CD14-positive monocyte (primary cell): ENCODE results near the gene OSBPL10. TPM values are rescaled to one million over a fixed set of nuclear protein-coding genes. Genes with fewer than 3 reads are reported as not detected.

Source experiments
- DNase-seq, 3 donors: peaks; one replicate each; pipeline ENCODE4 v3.0.0-alpha.2; 2011 to 2022
- H2AFZ ChIP-seq: 2 replicates; pipeline ENCODE4 v1.6.0; 2012; ENCODE audit warnings: mild to moderate bottlenecking, low read depth, low read length, inconsistent platforms; ENCODE audit not compliant: insufficient read depth, poor library complexity, severe bottlenecking
- H3K27ac ChIP-seq, 2 donors: 1 replicate in 1 of 2; 2 replicates in 1 of 2; pipeline ENCODE4 v1.5.1; 2012 to 2013; ENCODE audit warnings: low read length in 2 of 2, control low read depth in 1 of 2, inconsistent platforms in 1 of 2, low read depth in 1 of 2, mild to moderate bottlenecking in 1 of 2
- H3K27me3 ChIP-seq, 2 donors: one replicate each; pipeline versions ENCODE4 v1.6.0 to v1.6.1; 2011 to 2013; ENCODE audit warnings: low read length in 2 of 2; ENCODE audit not compliant: control insufficient read depth in 2 of 2, insufficient read depth in 2 of 2
- H3K36me3 ChIP-seq, 2 donors: replicated peaks in 1 of 2; 1 replicate in 1 of 2; 2 replicates in 1 of 2; pipeline versions ENCODE4 v1.5.1 to v1.6.1; 2012 to 2013; ENCODE audit warnings: low read length in 2 of 2, control low read depth in 1 of 2, inconsistent platforms in 1 of 2, mild to moderate bottlenecking in 1 of 2; ENCODE audit not compliant: insufficient read depth in 2 of 2, control insufficient read depth in 1 of 2
- H3K4me1 ChIP-seq, 2 donors: 1 replicate in 1 of 2; 2 replicates in 1 of 2; pipeline versions ENCODE4 v1.5.1 to v1.6.1; 2012 to 2013; ENCODE audit warnings: low read length in 2 of 2, control low read depth in 1 of 2, inconsistent platforms in 1 of 2, mild to moderate bottlenecking in 1 of 2, moderate library complexity in 1 of 2; ENCODE audit not compliant: insufficient read depth in 2 of 2, control insufficient read depth in 1 of 2
- H3K4me2 ChIP-seq: replicated peaks from 2 replicates; pipeline ENCODE3; 2012; ENCODE audit warnings: low read length, moderate library complexity, mild to moderate bottlenecking; ENCODE audit not compliant: poor library complexity, severe bottlenecking; ENCODE audit errors: extremely low read depth
- H3K4me3 ChIP-seq, 3 experiments: fragments of 200-600 bp in 1 of 3; sonication (generic) in 1 of 3; replicated peaks in 1 of 3; 1 replicate in 2 of 3; 2 replicates in 1 of 3; pipeline ENCODE4 v1.5.1; 2011 to 2013; ENCODE audit warnings: low read length in 3 of 3, mild to moderate bottlenecking in 3 of 3, control low read depth in 2 of 3, low read depth in 2 of 3, inconsistent platforms in 1 of 3, moderate library complexity in 1 of 3
- H3K79me2 ChIP-seq: 2 replicates; pipeline ENCODE4 v1.6.0; 2012; ENCODE audit warnings: mild to moderate bottlenecking, control low read depth, inconsistent platforms, low read length, moderate library complexity; ENCODE audit not compliant: insufficient read depth
- H3K9ac ChIP-seq: 2 replicates; pipeline ENCODE4 v1.6.0; 2017; ENCODE audit warnings: low read length, mild to moderate bottlenecking; ENCODE audit not compliant: insufficient read depth, poor library complexity, severe bottlenecking
- H3K9me3 ChIP-seq, 2 donors: replicated peaks in 1 of 2; 1 replicate in 1 of 2; 2 replicates in 1 of 2; pipeline versions ENCODE4 v1.5.1 to v1.6.1; 2012 to 2013; ENCODE audit warnings: low read length in 2 of 2, control low read depth in 1 of 2; ENCODE audit not compliant: control insufficient read depth in 1 of 2, insufficient read depth in 1 of 2
- H4K20me1 ChIP-seq: 2 replicates; pipeline ENCODE4 v1.6.0; 2012; ENCODE audit warnings: mild to moderate bottlenecking, low read length, control low read depth, moderate library complexity; ENCODE audit not compliant: insufficient read depth
- H3K27ac Mint-ChIP-seq, 7 donors: one replicate each; pipeline ENCODE4 v1.8.0; 2020; ENCODE audit warnings: mild to moderate bottlenecking in 7 of 7, mixed read lengths in 7 of 7, moderate library complexity in 6 of 7, inconsistent platforms in 2 of 7
- H3K27me3 Mint-ChIP-seq, 3 donors: one replicate each; pipeline ENCODE4 v1.8.0; 2021 to 2022; ENCODE audit warnings: low read depth in 3 of 3, mild to moderate bottlenecking in 3 of 3, mixed read lengths in 3 of 3, moderate library complexity in 3 of 3, inconsistent platforms in 1 of 3
- H3K36me3 Mint-ChIP-seq, 2 donors: one replicate each; pipeline ENCODE4 v1.8.0; 2020; ENCODE audit warnings: mixed read lengths in 2 of 2, inconsistent platforms in 1 of 2, mild to moderate bottlenecking in 1 of 2
- H3K4me1 Mint-ChIP-seq: one replicate; pipeline ENCODE4 v1.8.0; 2020; ENCODE audit warnings: mild to moderate bottlenecking, mixed read lengths
- H3K4me3 Mint-ChIP-seq, 2 donors: one replicate each; pipeline ENCODE4 v1.8.0; 2020; ENCODE audit warnings: mild to moderate bottlenecking in 2 of 2, mixed read lengths in 2 of 2, moderate library complexity in 1 of 2
- H3K9me3 Mint-ChIP-seq, 7 donors: one replicate each; pipeline ENCODE4 v1.8.0; 2020 to 2022; ENCODE audit warnings: mixed read lengths in 7 of 7, mild to moderate bottlenecking in 6 of 7, moderate library complexity in 6 of 7, inconsistent platforms in 2 of 7
- WGBS: methylation state at CpG from one replicate; pipeline ENCODE4 v1.1.5; 2013; ENCODE audit warnings: missing lambda C conversion rate; ENCODE audit not compliant: insufficient coverage; 5-methylcytosine and 5-hydroxymethylcytosine counted together
- intact Hi-C, 2 donors: fragments of 100-400 bp; cut with micrococcal nuclease; formaldehyde crosslinking; loops; one replicate each; pipeline versions ENCODE4 v1.15.0 to v1.15.1; 2023
- polyA plus RNA-seq, 3 donors: library from polyadenylated mRNA; depleted of rRNA in 1 of 3; unstranded in 2 of 3; stranded (reverse) in 1 of 3; fragments of 300-500 nt in 2 of 3; fragments of >200 nt in 1 of 3; fragmentation: Illumina TruSeq in 2 of 3; gene quantifications; 1 replicate in 2 of 3; 2 replicates in 1 of 3; pipeline ENCODE4 v1.2.3, GENCODE V29; 2012 to 2021
- TF ChIP-seq, protein P1 (sequence below): fragments of 200-600 bp; IDR thresholded peaks from one replicate; pipeline ENCODE4 v1.8.0; 2022; ENCODE audit warnings: antibody characterized with exemption, mild to moderate bottlenecking

The OSBPL10 gene
- polyA plus RNA-seq, 3 donors: 0.03 TPM; not detected in 2

DNA sequence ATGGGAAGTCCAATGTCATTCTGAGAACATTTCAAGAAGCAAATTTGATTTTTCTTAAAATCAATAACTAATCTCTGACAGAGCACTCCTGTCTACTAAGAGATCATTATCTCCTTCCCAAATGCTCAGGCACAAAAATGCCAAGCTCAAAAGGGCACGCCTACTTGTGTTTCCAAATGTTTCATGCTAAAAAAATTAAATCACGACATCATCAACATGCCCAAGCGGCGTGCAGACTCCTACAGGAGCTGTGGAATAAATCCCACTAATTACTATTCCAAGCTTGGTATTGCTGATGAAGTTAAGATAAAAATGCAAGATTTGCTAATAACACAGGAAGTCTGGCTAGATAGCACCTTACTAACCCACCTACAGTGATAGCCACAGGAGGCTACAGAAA lies 140.8 kb downstream of the OSBPL10 start:
- no peaks in the 10 kb centered on the region for H3K79me2 ChIP-seq
- Mint-ChIP-seq H3K4me1 (no peaks in the 10 kb centered on the region), H3K36me3 (no peaks in the 10 kb centered on the region), H3K4me3 (no peak overlapping the region), H3K9me3 (peaks cover 0 to 4% (median 0%) of the 10 kb centered on the region in 7 donors), H3K27me3 (peaks cover 0 to 2% (median 0%) of the 10 kb centered on the region in 3 donors), H3K27ac (no peak overlapping the region)
- no peak overlapping the region for H2AFZ ChIP-seq
- intact Hi-C loops: no loop called here
- no peaks in the 10 kb centered on the region for H3K36me3 ChIP-seq
- WGBS: 100% methylated on average over 1 of the region's 4 CpGs
- H4K20me1 ChIP-seq: no peaks in the 10 kb centered on the region
- no peaks in the 10 kb centered on the region for H3K27me3 ChIP-seq
- no peak overlapping the region for H3K4me2 ChIP-seq
- no peak overlapping the region for H3K4me3 ChIP-seq
- H3K27ac ChIP-seq: no peak overlapping the region
- H3K9ac ChIP-seq: no peak overlapping the region
- DNase-seq: no peak
- H3K4me1 ChIP-seq: no peaks in the 10 kb centered on the region
- no peaks in the 10 kb centered on the region for H3K9me3 ChIP-seq
- TF ChIP-seq, protein P1, sequence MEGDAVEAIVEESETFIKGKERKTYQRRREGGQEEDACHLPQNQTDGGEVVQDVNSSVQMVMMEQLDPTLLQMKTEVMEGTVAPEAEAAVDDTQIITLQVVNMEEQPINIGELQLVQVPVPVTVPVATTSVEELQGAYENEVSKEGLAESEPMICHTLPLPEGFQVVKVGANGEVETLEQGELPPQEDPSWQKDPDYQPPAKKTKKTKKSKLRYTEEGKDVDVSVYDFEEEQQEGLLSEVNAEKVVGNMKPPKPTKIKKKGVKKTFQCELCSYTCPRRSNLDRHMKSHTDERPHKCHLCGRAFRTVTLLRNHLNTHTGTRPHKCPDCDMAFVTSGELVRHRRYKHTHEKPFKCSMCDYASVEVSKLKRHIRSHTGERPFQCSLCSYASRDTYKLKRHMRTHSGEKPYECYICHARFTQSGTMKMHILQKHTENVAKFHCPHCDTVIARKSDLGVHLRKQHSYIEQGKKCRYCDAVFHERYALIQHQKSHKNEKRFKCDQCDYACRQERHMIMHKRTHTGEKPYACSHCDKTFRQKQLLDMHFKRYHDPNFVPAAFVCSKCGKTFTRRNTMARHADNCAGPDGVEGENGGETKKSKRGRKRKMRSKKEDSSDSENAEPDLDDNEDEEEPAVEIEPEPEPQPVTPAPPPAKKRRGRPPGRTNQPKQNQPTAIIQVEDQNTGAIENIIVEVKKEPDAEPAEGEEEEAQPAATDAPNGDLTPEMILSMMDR: no peak

- intact Hi-C loops: no loop called here
- H3K27me3 Mint-ChIP-seq: peaks cover 0 to 2% (median 0%) of the 10 kb centered on the region in 3 donors
- H3K79me2 ChIP-seq: no peaks in the 10 kb centered on the region
These were observed 141.7 kb downstream of the OSBPL10 start for GRCh38 chr3:31839144-31839917.

More at GRCh38 chr3:31839144-31839917, 141.7 kb downstream of the OSBPL10 start:
- H3K9me3 ChIP-seq: no peaks in the 10 kb centered on the region
- no peak overlapping the region for H2AFZ ChIP-seq
- no peak overlapping the region for H3K4me3 ChIP-seq
- TF ChIP-seq, protein P1: no peak
- no CpG with 5 or more reads among the region's 2 CpGs for WGBS
- H3K4me2 ChIP-seq: no peak overlapping the region
- Mint-ChIP-seq H3K4me3 (no peak overlapping the region), H3K9me3 (peaks cover 0 to 4% (median 0%) of the 10 kb centered on the region in 7 donors), H3K27ac (no peak overlapping the region), H3K36me3 (no peaks in the 10 kb centered on the region), H3K4me1 (no peaks in the 10 kb centered on the region)
- no peak overlapping the region for H3K9ac ChIP-seq
- DNase-seq: no peak
- H3K27ac ChIP-seq: no peak overlapping the region
- no peaks in the 10 kb centered on the region for H3K27me3 ChIP-seq
- no peaks in the 10 kb centered on the region for H4K20me1 ChIP-seq
- no peaks in the 10 kb centered on the region for H3K36me3 ChIP-seq
- no peaks in the 10 kb centered on the region for H3K4me1 ChIP-seq
